Tongue (tissue), 2 donors: Measurements from ENCODE around the gene VPS33A. TPM values are rescaled to one million over a fixed set of nuclear protein-coding genes. Genes with fewer than 3 reads are reported as not detected.
A peak's percentile ranks its signal among the peaks of the same experiment; 100 is the strongest.
"Not testable (repeated sequence)": the region's sequence is repeated elsewhere in the genome, so short reads cannot be mapped to it uniquely, and the experiment has no call there.

Experiments used
- DNase-seq: peaks from one replicate; pipeline ENCODE4 v3.0.0-alpha.2; 2015
- total RNA-seq: library from RNA; depleted of rRNA; stranded (reverse); fragments of >200 nt; gene quantifications from one replicate; pipeline ENCODE4 v1.2.3, GENCODE V29; 2014

Gene VPS33A
- total RNA-seq, result 18.9 TPM

DNA sequence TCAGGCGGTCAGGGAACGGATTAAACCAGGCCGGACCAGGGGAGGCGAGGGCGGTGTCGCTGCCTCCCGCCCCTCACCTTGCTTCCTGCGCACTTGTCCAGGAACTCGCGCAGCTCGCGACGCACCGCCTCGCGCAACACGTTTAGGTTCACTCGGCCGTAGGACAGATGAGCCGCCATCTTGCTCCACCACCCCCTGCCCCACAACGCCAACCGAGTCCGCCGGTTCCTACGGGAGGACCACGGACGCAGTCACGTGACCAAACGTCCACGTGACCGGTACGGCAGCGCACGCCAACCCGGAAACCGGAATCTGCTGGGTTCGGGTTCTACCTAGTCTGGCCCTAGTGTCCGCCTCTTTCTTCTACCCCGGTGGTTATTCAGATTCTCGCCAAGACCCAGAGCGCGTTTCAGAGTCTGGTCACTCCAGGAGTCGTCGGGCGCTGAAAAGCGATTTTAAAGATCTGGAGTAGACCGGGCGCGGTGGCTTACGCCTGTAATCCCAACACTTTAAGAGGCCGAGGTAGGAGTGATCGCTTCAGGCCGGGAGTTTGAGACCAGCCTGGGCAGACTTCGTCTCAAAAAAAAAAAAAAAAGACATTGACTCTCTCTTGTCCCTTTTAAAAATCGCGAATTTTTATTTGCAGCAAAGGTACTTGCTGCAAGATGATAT, at the start of gene VPS33A:
TSS of gene VPS33A (minus strand) at position 265 of the 672 bp plus-strand sequence. CDS start at position 179, 86 bp downstream.
- DNase-seq, result peak; percentile 98

DNA sequence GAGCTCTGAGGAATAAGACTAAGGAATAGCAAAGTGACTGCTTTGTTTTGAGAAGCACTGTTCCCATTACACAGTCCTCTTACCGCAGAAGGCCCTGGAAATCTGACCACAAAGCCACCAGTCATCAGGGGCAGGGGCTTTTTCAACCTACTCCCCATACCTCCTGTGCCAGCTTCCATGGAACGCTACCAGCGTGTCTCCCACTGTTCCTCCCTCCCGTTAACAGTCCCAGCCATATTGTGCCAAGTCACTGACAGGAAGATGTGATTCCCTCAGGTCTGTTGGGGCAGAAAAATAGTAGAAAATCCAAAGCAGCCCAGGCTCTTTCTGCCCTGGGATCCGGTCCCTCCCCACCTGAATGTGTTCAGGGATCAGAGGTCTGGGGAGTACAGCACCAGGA, 46.6 kb upstream of the VPS33A start:
- DNase-seq, result no peak

DNA sequence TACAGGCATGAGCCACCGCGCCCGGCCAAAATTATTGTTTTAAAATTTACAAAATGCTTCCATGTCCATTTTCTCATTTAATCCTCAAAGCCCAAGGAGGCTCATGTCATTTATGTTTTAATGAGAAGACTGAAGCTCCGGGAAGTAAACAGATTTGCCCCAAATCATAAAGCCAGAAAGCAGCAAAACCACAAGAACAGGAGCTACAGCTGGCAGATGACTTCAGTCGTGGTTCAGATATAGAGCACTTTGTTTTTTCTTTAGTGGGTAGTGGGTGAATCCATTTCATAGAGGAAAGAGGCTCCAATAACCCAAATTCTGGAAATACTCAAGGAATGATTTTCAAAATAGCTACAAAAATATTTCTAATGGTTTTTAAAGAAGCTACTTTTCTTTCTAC, 45.4 kb upstream of the VPS33A start:
- DNase-seq, result no peak

DNA sequence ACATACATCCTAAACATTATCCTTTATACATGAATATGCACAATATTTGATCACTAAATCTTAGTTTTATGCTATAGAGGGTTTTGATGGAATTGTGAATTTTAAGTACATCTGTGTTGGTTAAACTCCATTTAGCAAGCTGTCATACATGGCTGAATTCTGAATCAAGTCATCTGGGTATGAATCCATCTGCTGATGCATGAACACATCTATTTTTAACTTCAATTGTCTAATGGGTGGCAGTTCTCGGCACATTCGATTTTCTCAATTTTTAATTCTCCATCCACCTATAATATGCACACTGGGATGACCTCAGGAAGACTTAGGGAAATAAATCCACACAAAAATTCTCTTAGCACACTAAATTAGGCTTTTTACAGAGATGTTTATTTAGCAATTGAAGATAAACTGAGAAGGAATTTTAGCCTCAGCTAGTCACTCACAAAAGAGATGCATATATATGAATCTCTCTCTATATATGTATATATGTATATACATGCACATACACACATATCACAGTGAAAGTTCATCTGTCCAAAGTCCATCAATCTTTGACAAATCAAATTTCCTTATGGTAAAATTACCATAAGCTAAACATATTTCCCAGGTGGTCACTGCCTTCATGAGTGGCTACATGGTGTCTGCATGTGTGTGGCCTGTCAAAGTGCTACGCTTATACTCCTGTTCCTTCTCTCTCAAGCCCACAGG, 44.5 kb upstream of the VPS33A start:
- DNase-seq, result no peak

DNA sequence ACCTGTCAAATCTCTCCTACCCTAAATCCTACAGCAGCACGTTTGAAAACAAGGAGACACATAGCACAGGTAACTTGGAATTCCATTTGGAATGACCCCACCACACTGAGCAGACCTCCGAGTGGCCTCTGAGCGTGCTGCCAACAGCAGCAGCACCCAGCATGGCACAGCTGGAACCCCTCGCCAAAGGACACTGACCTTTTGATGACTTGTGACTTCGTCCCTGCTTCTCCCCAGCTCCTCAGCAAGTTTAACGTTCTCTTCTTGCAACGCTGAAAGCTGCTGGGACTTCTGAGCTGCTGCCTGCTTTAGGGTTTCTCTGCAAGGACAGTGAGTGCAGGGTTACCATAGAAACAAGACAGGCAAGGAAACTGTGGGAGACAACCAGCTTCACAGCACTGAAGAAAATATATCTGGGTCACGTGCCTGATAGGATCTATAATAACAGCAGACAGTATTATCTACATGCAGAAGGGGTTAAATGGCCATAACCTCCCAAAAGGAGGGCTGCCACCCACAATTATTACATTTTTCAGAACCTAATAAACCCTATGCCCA, 43.3 kb upstream of the VPS33A start:
- DNase-seq, result no peak

DNA sequence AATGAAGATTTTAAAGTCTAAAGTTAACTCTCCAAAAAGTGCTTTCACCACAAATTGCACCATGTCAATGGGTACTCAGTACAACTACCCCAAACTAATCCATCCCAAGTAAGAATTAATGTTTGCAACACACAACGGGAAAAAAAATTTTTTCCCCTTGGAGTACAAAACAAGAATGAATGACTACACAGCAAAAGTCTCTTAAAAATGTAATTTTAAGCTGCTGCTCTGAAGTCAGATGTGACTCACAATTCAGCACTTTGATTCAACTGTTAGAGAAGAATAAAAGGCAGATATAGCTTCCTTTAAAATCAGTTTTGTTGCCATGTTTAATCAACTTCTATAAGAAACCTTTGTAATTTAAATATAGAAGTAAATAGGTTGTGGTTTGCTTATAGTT, 42.5 kb upstream of the VPS33A start:
- no peak for DNase-seq

DNA sequence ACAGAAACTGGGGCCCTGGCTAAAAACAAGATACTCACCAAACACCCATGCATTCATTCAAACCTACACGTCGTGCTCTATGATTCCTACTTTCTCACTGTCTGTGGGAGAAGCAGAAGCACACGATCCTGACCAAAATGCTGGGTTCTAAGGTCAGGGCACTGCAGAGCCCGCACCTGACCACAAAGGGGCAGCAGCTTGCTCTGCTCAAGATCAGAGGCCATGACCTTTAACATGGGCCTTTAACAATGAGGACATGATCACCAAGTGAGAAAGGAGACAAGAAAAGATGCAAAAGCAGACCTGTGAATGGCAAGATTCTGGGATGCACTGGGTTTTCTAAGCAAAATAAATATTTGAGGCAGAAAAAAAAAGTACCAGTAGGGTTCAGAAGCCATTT, 40.1 kb upstream of the VPS33A start:
- no peak for DNase-seq

DNA sequence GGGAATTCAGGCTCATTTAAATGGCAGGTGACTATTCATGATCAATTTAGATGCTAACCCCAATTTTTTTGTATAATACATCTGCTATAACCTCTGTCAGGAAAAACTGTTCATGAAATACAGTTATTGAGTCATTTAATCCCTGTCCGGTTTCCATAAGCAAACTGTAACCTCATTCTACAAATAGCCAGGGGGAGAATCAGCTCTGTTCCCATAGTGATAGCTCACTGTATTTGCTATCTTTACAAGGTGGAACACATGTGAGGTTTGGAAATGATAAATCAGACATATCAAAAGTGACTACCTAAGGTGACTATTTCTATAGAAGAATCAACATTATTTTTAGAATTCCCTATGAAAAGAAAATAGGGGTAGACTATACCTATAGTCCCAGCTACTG, 38.6 kb upstream of the VPS33A start:
- DNase-seq, result peak; percentile 4

DNA sequence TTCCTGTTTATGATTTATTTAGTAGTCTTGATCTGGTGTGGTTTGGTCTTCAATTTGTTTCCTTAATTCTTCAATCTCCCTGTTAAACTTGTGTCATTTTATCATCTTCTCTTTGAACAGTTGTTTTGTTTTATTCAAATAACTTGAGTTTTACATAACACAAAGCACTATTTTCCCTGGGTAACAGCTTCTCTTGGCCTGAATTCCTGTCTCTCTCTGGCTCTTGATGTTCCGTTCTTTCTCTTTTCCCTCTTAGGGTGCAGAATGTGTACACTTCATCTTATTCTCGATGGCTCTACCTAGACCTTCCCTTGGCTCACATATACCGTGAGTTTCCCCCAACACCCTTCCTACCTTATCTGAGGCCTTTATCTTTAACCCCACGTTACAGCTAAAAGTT, 36.8 kb upstream of the VPS33A start:
- no peak for DNase-seq

DNA sequence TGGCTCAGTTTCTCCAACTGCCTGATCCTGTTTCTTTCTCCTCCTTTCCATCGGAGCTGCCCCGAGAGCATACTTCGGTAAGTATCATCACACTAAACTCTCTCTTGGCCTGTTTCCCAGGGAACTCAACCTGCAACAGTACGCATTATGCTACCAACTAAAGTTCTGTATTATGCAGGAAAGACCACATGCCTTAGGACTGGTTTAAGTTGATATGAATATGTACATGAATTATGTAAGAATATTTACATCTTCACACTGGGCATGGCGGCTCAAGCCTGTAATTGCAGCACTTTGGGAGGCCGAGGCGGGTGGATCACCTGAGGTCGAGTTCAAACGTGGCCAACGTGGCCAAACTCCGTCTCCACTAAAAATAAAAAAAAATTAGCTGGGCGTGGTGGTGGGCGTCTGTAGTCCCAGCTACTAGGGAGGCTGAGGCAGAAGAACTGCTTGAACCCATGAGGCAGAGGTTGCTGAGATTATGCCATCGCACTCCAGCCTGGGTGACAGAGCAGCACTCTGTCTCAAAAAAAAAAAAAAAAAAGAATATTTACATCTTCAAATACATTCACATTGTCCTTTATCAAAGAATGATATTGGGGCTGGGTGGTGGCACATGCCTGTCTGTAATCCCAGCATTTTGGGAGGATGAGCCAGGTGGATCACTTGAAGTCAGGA, 31.9 kb upstream of the VPS33A start:
- DNase-seq, result no peak

DNA sequence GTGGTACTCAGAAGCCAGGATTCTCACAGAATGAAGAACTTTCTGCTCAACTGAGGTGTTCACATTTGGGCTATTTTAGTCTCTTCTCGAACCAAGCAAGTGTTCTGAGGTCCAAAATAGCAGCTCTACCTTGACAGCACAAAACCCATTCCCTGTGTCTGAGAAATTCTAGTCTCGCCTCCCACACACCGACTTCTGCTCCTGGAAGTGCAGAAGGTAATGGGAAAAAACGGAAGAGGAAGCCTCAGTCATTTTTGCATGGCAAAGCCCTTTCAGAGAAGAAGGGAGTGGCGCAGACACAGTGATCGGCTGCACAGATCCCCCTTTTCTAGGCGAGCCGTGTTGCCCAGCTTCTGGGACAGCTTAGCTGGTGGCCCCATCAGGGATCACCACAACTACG, 31.2 kb upstream of the VPS33A start:
- no peak for DNase-seq

DNA sequence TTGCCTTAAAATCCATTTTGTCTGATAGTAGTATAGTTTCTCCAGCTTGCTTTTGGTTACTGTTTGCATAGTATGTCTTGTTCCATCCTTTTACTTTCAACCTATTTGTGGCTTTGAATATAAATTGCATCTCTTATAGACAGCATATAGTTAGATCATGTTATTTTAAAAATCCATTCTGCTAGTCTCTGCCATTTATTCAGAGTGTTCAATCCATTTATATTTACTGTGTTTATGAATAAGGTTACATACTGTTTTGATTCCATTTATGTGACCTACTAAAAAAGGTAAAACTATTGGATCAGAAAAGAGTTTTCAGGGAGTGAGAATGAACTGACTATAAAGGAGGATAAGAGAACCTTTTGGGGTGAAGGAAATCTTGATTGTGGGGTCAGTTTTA, 29.6 kb upstream of the VPS33A start:
- no peak for DNase-seq

DNA sequence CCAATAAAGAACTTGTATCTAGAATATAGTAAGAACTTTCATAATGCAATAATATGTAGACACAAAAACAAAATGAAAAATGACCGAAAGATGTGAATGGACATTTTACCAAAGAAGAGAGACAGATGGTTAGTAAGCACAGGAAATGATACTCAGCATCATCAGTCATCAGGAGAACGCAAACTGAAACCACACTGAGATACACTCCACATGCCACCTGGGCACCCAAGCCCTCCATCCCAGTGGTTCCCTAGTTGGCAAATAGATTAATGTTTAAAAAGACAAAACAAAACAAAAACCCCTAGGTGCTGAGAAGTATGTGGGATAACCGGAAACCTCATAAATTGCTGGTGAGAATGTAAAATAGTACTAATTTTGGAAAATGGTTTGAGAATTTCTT, 26.8 kb upstream of the VPS33A start:
- no peak for DNase-seq

DNA sequence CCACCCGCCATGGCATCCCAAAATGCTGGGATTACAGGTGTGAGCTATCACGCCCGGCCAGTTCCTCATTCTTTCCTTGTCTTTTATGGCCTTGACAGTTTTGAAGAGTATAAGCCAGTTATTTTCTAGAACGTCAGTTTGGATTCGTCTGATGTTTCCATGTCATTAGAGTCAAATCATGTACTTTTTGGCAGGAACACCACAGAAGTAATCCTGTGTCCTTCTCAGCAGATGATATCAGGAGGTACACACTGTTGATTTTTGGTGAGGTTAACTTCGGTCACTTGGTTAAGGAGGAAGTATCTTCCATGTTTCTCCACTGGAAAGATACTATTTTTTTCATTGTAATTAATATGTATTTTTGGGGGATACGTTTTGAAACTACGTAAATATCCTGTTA, 25.1 kb upstream of the VPS33A start:
- no peak for DNase-seq

DNA sequence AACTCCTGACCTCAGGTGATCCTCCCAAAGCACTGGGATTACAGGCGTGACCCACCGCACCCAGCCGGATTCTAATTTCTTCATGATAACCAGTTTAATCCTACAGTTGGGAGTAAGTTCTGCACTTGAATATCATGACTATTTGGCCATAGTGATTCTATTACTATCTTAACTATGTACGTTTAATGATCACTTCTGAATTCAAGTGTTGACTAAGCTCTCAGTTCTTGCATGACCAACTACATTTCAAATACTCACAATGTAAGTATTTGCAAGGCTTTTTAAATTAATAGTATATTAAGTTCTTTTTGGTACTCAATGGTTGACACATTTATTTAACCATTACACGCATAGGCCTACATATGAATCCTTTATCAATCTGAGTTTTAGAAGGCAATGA, 17.4 kb upstream of the VPS33A start:
- no peak for DNase-seq

DNA sequence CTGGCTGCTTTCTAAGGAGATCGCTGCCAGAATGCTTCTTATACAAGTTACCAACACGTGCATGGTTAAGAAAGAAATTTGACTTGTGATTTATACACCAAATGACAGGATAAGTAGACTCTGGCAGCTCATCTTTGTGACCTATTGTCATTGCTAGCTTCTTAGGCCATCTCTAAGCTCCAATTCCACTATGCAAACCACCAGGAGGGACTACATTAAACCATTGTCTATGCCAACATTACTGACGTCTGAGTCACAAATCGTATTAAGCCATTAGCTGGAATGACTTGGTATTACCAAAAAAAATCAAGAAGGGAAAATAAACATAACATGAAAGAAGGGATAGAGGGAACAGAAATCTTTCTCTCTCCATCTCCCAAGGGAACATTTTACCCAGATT, 15.8 kb upstream of the VPS33A start:
- DNase-seq, result no peak

DNA sequence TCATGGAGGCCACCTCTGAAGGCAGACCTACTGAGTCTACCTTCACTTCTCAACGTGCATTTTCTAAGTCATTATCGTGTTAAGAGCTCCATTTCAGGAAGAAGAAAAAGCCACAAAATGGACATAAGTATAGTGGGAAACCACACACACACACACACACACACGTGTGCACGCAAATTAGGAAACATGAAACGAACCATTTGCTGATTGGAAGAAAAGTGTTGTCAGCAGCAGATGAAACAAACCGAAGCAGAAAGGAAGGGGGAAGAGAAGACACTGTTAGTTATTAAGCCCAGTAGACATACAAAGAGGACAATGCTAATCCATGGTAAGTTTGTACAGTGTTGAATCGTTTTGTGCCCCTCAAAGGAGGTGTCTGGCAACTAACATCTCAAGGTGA, 9.9 kb upstream of the VPS33A start:
- no peak for DNase-seq

DNA sequence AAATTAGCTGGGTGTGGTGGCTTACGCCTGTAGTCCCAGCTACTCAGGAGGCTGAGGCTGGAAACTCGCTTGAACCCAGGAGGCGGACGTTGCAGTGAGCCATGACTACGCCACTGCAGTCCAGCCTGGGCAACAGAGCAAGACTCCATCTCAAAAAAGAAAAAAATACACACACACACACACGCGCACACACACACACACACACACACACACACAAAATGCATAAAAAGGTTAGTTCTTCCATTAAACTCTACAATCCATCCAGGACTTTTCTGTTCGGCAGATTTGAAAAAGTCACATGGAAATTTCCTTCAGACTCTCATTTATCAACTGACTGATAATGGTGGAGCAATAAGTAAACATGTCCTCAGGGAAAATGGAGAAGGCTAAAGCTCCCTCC, 9.2 kb upstream of the VPS33A start:
- no peak for DNase-seq

DNA sequence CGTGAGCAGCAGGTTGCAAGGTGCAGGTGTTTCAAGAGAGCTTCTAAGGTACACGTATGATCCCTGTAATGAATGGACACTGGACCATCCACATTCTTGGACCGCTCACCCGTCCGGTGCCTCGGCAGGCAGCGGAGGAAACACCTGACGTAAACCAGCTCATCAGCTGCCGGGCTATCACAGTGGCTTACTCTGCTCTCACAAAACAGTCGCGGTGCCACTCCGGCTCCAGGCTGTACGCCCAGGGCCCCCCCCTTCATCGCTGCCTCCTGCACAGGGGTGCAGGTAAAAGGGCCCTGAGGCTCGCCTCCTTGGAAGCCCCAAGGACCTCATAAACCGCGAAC, 436 bp downstream of the VPS33A start:
- no peak for DNase-seq

DNA sequence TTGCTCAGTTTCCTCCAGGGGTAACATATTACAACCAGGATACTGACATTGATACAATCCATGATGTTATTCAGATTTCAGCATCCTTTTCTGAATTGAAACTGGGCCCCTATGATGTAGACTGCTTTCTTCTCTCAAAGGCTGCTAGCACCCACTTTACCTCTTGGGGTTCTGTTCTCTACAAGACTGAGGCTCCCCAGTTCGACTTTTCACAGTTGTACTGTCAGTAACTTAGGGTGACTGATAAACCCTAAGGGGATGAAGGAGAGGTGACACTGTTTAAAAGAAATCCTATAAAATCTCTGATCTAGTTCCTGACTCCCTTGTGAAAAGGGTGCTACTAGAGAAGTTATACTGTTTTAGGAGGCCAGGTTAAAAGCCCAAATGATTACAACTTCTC, 818 bp downstream of the VPS33A start:
- no peak for DNase-seq

DNA sequence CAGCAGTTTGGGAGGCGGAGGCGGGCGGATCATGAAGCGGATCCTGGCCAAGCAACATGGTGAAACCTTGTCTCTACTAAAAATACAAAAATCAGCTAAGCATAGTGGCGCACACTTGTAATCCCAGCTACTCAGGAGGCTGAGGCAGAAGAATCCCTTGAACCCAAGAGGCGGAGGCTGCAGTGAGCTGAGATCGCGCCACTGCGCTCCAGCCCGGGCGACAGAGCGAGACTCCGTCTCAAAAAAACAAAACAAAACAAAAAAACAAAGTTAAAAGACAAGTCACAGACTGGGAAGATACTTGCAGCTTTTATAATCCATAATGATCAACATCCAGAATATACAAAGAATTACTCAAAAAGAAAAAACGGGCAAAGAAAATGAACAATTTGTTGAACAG, 5.6 kb downstream of the VPS33A start:
- DNase-seq, result not testable (repeated sequence)

DNA sequence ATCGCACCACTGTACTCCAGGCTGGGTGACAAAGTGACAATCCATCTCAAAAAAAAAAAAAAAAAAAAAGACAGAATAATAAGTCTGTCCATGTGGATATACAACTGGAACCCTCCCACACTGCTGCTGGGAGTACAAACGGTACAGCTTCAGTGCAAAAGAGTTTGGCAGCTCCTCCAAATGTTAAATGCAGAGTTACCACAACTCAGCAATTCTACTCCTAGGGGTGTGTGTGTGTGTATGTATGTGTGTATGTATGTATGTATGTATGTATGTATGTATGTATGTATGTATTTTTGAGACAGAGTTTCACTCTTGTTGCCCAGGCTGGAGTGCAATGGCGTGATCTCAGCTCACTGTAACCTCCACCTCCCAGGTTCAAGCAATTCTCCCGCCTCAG, 7.4 kb downstream of the VPS33A start:
- DNase-seq, result not testable (repeated sequence)

DNA sequence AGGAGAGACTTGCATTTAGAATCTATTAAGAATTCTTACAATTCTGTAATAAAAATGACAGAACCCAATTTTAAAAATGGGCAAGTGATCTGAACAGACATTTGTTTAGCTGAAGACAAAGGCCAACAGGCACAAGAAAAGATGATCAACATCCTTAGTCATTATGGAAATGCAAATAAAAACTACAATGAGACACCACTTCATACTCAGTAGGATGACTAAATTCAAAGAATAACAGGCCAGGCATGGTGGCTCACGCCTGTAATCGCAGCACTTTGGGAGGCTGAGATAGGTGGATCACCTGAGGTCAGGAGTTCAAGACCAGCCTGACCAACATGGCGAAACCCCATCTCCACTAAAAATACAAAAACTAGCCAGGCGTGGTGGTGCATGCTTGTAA, 7.8 kb downstream of the VPS33A start:
- DNase-seq, result not testable (repeated sequence)

DNA sequence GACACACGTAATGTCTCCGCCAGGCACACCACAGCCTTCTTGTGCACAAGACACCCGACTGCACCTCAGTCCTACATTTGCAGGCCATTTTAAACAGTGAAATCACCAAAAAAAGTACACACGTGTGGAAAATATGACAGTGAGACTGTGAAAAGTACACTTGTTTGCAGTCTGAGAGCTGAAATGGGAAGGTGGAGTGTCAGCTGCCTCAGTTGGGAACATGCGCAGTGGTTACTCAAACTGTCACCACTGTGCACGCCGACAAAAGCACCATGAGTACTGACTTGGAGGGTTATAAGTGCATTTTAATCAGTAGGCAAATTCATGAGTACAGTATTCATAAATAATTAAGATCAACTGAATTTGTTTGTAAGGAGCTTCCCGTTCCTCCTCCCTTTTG, 15.8 kb downstream of the VPS33A start:
- no peak for DNase-seq
